GM21619 (cell line): ENCODE results near the gene DLGAP1.
"Not testable (repeated sequence)": the region's sequence is repeated elsewhere in the genome, so short reads cannot be mapped to it uniquely, and the experiment has no call there.

Experiments used
- ATAC-seq: cut with Tn5 transposase; IDR thresholded peaks from one replicate; pipeline ENCODE4 v1.9.1; 2021; ENCODE audit not compliant: unreplicated experiment

Gene DLGAP1

GRCh38 chr18:3493501-3494244, 961.4 kb downstream of the DLGAP1 start:
- ATAC-seq: no peak

- ATAC-seq: no peak
These were observed 962.4 kb downstream of the DLGAP1 start for GRCh38 chr18:3492721-3493120.

GRCh38 chr18:3491981-3492555, 963.0 kb downstream of the DLGAP1 start:
- ATAC-seq: no peak

- no peak for ATAC-seq
These were observed 965.6 kb downstream of the DLGAP1 start for GRCh38 chr18:3489462-3489861.

GRCh38 chr18:3486512-3486911, 968.6 kb downstream of the DLGAP1 start:
- no peak for ATAC-seq

GRCh38 chr18:3485153-3486149, 969.7 kb downstream of the DLGAP1 start:
- no peak for ATAC-seq

- no peak for ATAC-seq
These were observed 972.8 kb downstream of the DLGAP1 start for GRCh38 chr18:3482258-3482657.

- ATAC-seq: no peak
These were observed 973.4 kb downstream of the DLGAP1 start for GRCh38 chr18:3481696-3482210.

- ATAC-seq: no peak
These were observed 974.1 kb downstream of the DLGAP1 start for GRCh38 chr18:3480827-3481573.

GRCh38 chr18:3479978-3480509, 975.1 kb downstream of the DLGAP1 start:
- no peak for ATAC-seq

GRCh38 chr18:3478262-3478978, 976.7 kb downstream of the DLGAP1 start:
- no peak for ATAC-seq

- peak; percentile 82 for ATAC-seq
These were observed 982.2 kb downstream of the DLGAP1 start for GRCh38 chr18:3472681-3473544.

- not testable (repeated sequence) for ATAC-seq
These were observed 983.0 kb downstream of the DLGAP1 start for GRCh38 chr18:3472121-3472520.

GRCh38 chr18:3471141-3471648, 983.9 kb downstream of the DLGAP1 start:
- ATAC-seq: no peak

- no peak for ATAC-seq
These were observed 986.3 kb downstream of the DLGAP1 start for GRCh38 chr18:3468833-3469232.

GRCh38 chr18:3468066-3468705, 986.9 kb downstream of the DLGAP1 start:
- no peak for ATAC-seq

- ATAC-seq: no peak
These were observed 988.2 kb downstream of the DLGAP1 start for GRCh38 chr18:3466872-3467271.

GRCh38 chr18:3466045-3466444, 989.1 kb downstream of the DLGAP1 start:
- ATAC-seq: no peak
